NCI-H226 (cell line): ENCODE data around the gene OSBPL8.

Experiments used
- DNase-seq: peaks from one replicate; pipeline ENCODE4 v3.0.0-alpha.2; 2015

OSBPL8 gene

DNA sequence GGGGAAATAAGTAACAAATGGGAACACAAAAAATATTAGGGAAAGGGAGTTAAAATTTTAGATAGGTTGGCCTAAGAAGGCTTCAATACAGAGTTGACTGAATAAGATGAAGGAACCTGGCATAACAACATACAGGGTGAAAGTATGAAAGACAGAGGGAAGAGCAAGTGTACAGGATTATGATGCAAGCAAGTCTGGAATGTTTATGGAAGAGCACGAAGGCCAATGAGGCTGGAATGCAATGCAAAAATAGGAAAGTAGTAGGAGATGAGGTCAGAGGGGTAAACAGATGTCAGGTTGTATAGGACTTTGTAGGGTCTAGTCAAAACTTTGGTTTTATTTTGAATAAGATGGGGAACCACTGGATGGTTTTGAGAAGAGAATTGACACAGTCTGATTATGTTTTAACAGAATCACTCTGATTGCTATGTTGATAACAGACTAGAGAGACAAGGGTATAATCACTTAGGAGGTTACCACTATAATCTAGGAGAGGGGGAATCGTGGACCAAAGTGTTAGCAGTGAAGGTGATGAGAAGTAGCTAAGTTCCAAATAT, 96.8 kb downstream of the OSBPL8 start:
- peak; percentile 40 for DNase-seq

- no peak for DNase-seq
Observed at GRCh38 chr12:76460807-76461206, 98.8 kb downstream of the OSBPL8 start.

DNA sequence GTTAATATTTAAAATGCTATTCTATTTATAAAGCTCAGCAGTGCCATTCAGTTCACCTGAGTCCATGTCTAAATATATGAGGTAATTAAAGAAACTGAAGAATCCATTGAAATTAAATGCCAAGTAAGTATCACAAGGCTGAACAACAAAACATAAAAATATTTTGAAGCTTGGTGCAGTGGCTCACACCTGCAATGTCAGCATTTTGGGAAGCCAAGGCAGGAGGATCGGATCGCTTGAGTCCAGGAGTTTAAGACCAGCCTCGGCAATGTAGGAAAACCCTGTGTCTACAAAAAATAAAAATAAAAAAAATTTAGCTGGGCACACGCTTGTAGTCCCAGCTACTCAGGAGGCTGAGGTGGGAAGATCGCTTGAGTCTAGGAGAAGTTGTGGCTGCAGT, 101.8 kb downstream of the OSBPL8 start:
- no peak for DNase-seq

- DNase-seq, result no peak
Observed at GRCh38 chr12:76457010-76457409, 102.6 kb downstream of the OSBPL8 start.

- peak; percentile 84 for DNase-seq
Observed at GRCh38 chr12:76455582-76456345, 103.8 kb downstream of the OSBPL8 start.

- peak; percentile 21 for DNase-seq
Observed at GRCh38 chr12:76451528-76451927, 108.0 kb downstream of the OSBPL8 start.

DNA sequence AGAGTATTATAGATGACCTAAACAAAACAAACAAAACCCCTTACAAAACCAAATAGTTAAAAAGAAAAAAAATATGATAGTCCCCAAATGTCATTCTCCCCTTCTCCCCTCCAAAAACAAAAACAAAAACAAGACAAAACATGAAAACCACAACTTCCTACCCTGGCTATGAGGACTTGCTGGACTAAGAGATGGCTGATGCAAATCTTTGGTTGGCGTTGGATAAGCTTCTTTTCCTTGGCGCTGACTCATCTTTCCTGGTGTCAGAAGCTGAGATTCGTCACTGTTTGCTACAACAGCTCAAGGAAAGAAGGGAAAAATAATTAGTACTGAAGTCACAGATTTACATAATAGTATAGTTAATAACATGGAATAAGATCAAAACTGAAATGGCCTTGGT, 108.9 kb downstream of the OSBPL8 start:
- DNase-seq, result peak; percentile 90

- no peak for DNase-seq
Observed at GRCh38 chr12:76449993-76450392, 109.6 kb downstream of the OSBPL8 start.

DNA sequence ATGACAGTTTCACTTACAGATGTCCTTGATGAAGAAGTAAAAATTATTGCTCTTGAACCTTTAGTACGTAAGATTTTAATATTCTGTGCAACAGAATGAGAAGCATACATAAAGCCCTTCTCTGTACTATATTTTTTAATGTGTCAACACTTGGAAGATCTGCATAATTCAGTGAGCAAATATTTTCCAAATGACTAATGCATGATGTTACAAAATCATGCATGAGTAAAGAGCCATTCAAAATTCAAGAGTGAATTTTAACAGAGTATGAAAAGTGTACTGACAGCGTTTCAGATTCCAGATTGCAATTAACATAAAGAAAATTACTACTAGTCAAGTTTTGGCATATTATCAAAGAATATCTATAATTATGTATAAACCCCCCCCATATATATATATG, 110.0 kb downstream of the OSBPL8 start:
- peak; percentile 75 for DNase-seq

GRCh38 chr12:76449016-76449415, 110.6 kb downstream of the OSBPL8 start:
- DNase-seq, result no peak

DNA sequence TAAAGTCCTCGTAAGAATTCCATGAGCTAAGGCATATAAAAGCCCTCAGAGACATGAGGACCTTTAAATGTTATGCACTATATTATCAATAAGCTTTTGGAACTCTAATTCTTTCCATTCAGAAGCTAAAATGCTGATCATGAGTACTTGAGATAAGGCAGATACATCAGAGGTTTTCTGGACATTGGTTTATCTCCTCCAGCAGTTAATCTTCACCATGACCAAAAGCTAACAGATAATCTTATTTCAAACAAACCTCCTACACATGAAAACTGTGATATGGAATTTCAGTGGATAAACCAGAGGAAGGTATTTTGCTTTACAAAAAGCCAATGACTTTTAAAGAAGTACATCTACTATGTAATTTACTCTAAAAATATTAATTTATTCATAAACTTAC, 113.5 kb downstream of the OSBPL8 start:
- DNase-seq, result peak; percentile 56

DNA sequence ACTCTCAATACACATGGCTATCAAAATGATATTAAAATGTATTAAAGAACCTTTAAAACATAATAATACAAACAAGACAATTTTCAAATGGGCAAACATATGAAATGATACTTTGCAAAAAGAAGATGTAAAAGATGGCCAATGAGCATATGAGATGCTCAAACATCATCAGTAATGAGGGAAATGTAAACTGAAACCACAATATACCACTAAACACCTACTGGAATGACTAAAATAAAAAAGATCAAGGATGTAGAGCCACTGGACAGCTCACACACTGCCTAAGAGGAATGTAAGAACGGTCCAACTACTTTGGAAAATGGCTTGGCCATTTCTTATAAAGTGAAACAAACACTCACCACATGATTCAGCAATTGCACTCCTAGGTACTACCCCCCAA, 114.1 kb downstream of the OSBPL8 start:
- DNase-seq, result peak; percentile 41

GRCh38 chr12:76444408-76444984, 115.1 kb downstream of the OSBPL8 start:
- no peak for DNase-seq

- DNase-seq, result no peak
Observed at GRCh38 chr12:76441016-76441415, 118.6 kb downstream of the OSBPL8 start.

DNA sequence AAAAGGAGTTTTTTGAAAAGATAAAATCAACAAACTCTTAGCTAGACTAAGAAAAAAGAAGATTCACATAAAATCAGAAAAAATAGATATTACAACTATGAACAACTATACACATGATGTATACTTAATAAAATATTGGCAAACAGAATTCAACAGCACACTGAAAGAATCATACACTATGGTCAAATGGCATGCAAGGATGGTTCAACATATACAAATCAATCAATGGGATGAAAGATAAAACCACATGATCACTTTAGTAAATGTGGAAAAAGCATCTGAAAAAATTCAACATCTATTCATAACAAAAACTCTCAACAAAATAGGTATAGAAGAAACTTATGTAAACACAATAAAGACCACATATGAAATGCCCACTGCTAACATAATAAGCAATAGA, 126.8 kb downstream of the OSBPL8 start:
- DNase-seq, result no peak

DNA sequence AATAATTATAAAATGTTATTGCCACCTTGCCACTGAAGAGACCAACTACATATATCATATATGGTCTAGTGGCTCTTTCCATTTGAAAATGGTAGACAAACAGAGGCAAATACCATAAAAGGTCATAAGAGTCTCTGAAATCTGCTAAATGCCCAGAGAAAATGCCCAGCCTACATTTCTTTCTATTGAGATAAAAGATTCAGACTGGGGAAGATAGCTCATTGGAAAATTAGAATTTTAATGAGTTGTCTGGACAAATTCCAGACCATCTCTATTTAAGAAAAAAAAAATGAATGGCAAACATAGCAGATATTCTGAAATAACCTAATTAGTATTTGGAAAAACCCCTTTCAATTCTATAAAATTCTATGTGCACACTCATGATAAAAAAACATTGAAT, 131.5 kb downstream of the OSBPL8 start:
- DNase-seq, result no peak

GRCh38 chr12:76426160-76426559, 133.4 kb downstream of the OSBPL8 start:
- no peak for DNase-seq

GRCh38 chr12:76424941-76425340, 134.6 kb downstream of the OSBPL8 start:
- DNase-seq, result no peak

- peak; percentile 31 for DNase-seq
Observed at GRCh38 chr12:76422543-76423438, 136.8 kb downstream of the OSBPL8 start.

DNA sequence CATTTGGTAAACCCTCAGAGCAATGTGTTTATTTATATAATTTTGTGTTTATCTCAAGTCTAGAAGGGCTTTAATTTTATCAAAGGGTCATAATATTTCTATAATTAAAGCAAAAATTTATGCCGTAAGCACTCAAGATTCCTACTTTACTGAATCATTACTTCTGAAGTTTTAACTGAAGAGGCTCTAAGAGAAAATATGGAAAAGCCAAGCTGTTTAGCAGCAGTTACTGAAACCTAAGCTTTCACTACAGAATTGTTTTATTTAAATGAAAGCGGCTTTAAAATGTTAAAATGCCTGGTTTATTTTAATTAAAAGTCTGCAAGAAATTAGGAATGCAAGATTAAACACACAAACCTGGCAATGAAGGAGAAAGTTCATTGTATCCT, 137.4 kb downstream of the OSBPL8 start:
- no peak for DNase-seq

DNA sequence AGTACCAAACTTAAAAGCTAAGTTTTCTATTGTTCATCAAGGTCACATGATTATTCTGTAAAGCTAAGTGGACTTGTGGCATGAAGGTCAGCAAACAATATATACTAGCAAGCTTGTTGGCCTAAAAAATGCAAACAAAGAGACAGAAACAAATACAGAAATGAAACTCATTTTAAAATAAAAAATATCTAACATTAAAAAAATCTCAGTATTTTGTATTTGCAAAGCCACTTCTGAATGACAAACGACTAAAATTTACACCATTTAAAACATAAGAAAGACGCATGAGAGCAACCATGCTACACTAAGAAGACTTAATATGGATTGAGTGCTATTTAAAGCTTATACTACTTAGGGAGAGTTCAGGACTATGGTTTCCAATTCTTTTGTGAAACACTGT, 138.5 kb downstream of the OSBPL8 start:
- DNase-seq, result no peak

DNA sequence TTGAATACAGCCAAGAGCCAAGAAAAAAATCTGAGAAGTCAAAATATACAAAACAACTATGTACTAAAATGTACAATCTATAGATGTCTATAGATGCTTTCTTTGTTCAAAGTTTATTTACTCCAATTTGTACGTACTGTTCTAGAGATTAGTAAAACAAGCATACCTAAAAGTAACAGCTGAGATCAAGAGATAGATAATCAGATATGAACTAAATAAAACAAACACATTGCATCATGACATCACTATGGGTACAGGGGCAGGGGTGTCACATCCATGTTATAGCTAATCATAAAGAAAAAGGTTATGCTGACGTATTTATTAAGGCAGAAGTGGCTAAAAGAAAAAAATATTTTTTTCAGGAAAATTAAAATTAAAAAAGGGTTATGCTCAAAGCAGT, 139.3 kb downstream of the OSBPL8 start:
- DNase-seq, result no peak

GRCh38 chr12:76417116-76417515, 142.5 kb downstream of the OSBPL8 start:
- DNase-seq, result no peak

- no peak for DNase-seq
Observed at GRCh38 chr12:76413121-76413520, 146.4 kb downstream of the OSBPL8 start.
